Testis (tissue), 3 donors: ENCODE results near the gene IREB2. TPM values are rescaled to one million over a fixed set of nuclear protein-coding genes. Genes with fewer than 3 reads are reported as not detected.

Experiments
- DNase-seq: peaks from one replicate; pipeline ENCODE4 v3.0.0-alpha.2; 2019
- H3K27ac ChIP-seq, 2 donors: fragments of 200-600 bp; sonication (generic); one replicate each; pipeline ENCODE4 v1.5.1; 2019
- H3K27me3 ChIP-seq: fragments of 200-600 bp; sonication (generic); one replicate; pipeline ENCODE4 v1.5.1; 2019
- H3K36me3 ChIP-seq: fragments of 200-600 bp; sonication (generic); one replicate; pipeline ENCODE4 v1.5.1; 2017; ENCODE audit warnings: low read depth; ENCODE audit errors: missing control alignments
- H3K4me1 ChIP-seq: fragments of 200-600 bp; sonication (generic); one replicate; pipeline ENCODE4 v1.5.1; 2019
- H3K4me3 ChIP-seq, 2 donors: fragments of 200-600 bp; sonication (generic); one replicate each; pipeline ENCODE4 v1.5.1; 2017 to 2019
- H3K9me3 ChIP-seq: fragments of 200-600 bp; sonication (generic); one replicate; pipeline ENCODE4 v1.5.1; 2017
- POLR2A ChIP-seq: fragments of 450-650 bp; IDR thresholded peaks from one replicate; pipeline ENCODE4 v1.6.1; 2017; ENCODE audit warnings: antibody characterized with exemption, mild to moderate bottlenecking, moderate library complexity
- WGBS, 2 donors: methylation state at CpG; one replicate each; pipeline ENCODE4 v1.1.5; 2018; 5-methylcytosine and 5-hydroxymethylcytosine counted together
- intact Hi-C: fragments of 100-400 bp; cut with DNase I; formaldehyde crosslinking; loops from one replicate; pipeline ENCODE4 v1.15.1; 2023; ENCODE audit warnings: low total_unique reads
- polyA plus RNA-seq: library from polyadenylated mRNA; stranded (reverse); fragments of 350-450 nt; fragmentation: Illumina TruSeq; extraction: RNeasy Lipid Tissue Mini Kit (QIAGEN cat#74804); gene quantifications from one replicate; pipeline ENCODE4 v1.2.3, GENCODE V29; 2014; ENCODE audit warnings: low read depth, low replicate concordance; ENCODE audit not compliant: insufficient read depth
- total RNA-seq, 2 donors: library from RNA; depleted of rRNA; stranded (reverse); fragments of >200 nt; gene quantifications; one replicate each; pipeline ENCODE4 v1.2.3, GENCODE V29; 2016
- TF ChIP-seq, protein P1 (sequence below), 3 experiments: fragments of 450-650 bp in 2 of 3; fragments of 200-600 bp in 1 of 3; sonication (generic) in 1 of 3; IDR thresholded peaks; one replicate each; pipeline ENCODE4 v1.5.1; 2016 to 2019; ENCODE audit warnings: antibody characterized with exemption in 3 of 3, mild to moderate bottlenecking in 2 of 3, moderate library complexity in 1 of 3

The IREB2 gene
- total and polyA plus RNA-seq, 3 donors from 2014 or later: 43.1 to 69.0 (median 52.3) TPM

DNA sequence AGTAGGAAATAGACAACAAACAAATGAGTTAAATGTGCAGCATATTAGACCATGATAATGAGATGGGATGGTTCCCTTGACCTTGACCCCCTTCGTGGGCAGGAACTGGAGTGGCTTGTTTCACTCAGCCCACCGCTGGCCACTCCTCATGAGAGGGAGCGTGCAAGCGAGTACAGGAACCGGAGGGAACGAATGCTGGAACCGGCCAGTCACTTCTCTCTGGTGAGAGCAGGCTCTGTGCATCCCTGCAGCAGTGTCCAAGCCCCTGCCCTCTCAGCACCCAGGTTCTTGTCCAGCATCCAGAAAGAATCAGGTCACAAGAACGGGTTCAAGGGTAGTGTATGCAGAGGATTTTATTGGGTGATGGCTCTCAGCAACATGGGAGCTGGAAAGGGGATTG is 17.2 kb upstream of the IREB2 start:
- H3K4me3 ChIP-seq: no peak overlapping the region
- no peak for DNase-seq
- H3K4me1 ChIP-seq: no peaks in the 10 kb centered on the region
- no peak overlapping the region for H3K27ac ChIP-seq
- intact Hi-C loops: loop anchor here (10.0 kb wide), 1 partner anchor 106 kb away; no protein-coding TSS in a partner anchor
- 69 to 72% methylated on average over 5 to 8 of the region's 8 CpGs for WGBS, 2 donors
- no peaks in the 10 kb centered on the region for H3K36me3 ChIP-seq
- no peaks in the 10 kb centered on the region for H3K27me3 ChIP-seq
- TF ChIP-seq POLR2A: no peak
- TF ChIP-seq, protein P1, sequence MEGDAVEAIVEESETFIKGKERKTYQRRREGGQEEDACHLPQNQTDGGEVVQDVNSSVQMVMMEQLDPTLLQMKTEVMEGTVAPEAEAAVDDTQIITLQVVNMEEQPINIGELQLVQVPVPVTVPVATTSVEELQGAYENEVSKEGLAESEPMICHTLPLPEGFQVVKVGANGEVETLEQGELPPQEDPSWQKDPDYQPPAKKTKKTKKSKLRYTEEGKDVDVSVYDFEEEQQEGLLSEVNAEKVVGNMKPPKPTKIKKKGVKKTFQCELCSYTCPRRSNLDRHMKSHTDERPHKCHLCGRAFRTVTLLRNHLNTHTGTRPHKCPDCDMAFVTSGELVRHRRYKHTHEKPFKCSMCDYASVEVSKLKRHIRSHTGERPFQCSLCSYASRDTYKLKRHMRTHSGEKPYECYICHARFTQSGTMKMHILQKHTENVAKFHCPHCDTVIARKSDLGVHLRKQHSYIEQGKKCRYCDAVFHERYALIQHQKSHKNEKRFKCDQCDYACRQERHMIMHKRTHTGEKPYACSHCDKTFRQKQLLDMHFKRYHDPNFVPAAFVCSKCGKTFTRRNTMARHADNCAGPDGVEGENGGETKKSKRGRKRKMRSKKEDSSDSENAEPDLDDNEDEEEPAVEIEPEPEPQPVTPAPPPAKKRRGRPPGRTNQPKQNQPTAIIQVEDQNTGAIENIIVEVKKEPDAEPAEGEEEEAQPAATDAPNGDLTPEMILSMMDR (IDR thresholded peaks at IDR 0.05): no peak
- H3K9me3 ChIP-seq: no peaks in the 10 kb centered on the region

DNA sequence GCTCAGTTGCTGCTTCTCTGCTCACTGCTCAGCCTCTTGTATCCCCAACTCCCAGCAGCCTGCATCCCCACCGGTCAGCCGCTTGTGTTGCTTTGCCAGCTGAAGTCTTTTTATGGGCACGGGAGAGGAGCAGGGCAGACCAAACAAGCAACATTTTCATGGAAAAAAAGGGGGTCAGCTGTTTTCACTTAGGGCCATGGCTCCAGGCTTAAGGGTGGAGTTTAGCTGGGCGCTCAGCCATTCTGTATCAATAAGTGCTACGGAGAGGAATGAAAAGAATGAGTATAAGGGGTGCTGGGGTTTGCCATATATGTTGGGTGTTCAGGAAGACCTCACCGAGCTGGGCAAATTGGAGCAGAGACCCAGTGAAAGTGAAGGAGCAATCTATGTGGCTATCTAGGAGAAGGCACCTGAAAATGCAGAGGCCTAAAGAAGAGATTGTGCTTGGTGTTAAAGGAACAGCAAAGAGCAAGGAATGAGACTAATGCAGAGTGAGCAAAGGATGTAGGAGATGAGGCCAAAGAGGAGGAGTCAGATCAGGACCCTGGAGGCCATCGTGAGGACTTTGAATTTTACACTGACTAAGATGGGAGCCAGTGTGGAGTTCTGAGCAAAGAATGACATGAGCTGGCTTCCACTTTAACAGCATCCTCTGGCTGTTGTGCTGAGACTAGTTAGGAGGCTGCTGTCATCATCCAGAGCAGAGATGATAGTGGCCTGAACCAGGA is 16.6 kb upstream of the IREB2 start:
- 76 to 83% methylated on average over 7 of the region's 7 CpGs for WGBS, 2 donors
- H3K27me3 ChIP-seq: no peaks in the 10 kb centered on the region
- intact Hi-C loops: loop anchor here (10.0 kb wide), 1 partner anchor 107 kb away; no protein-coding TSS in a partner anchor
- no peak overlapping the region for H3K4me3 ChIP-seq
- no peak for DNase-seq
- no peak overlapping the region for H3K27ac ChIP-seq
- TF ChIP-seq, protein P1 (IDR thresholded peaks at IDR 0.05): no peak
- TF ChIP-seq POLR2A: no peak
- H3K4me1 ChIP-seq: no peaks in the 10 kb centered on the region
- H3K36me3 ChIP-seq: no peaks in the 10 kb centered on the region
- H3K9me3 ChIP-seq: no peaks in the 10 kb centered on the region

DNA sequence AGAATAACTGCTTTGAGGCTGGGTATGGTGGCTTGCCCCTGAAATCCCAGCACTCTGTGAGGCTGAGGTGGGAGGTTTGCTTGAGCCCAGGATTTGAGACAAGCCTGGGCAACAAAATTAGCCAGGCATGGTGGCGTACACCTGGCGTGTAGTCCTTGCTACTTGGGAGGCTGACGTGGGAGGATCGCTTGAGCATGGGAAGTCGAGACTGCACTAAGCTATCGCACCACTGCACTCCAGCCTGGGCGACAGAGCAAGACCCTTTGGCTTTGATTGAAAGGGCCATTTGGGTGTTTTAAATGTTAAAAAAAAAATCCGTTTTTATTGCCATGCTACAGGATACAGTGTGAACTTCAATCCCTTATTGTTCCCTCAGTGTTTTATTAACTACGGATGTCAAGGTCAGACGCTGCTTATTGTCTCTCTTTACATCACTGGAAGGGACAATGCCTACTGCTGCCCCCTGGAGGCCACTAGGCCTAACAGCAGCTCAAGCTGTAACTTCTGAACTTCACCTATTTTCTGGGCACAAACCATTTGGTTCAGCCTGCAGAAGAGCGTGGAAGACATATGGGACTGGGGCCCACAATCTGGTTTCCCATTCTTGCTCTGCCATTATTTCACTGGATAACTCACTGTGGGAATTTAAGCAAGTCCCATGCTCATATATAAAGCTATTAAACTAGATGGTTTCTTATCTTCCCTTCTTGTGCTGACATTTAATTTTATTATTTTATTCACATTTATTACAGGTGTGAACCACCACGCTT is 15.3 kb upstream of the IREB2 start:
- Histone ChIP-seq H3K27ac (no peak overlapping the region), H3K36me3 (no peaks in the 10 kb centered on the region), H3K4me3 (no peak overlapping the region), H3K27me3 (no peaks in the 10 kb centered on the region), H3K4me1 (no peaks in the 10 kb centered on the region), H3K9me3 (no peaks in the 10 kb centered on the region)
- 47 to 50% methylated on average over 12 of the region's 12 CpGs for WGBS, 2 donors
- intact Hi-C loops: loop anchor here (10.0 kb wide), 1 partner anchor 108 kb away; no protein-coding TSS in a partner anchor
- peak; percentile 69 for DNase-seq
- no peak for TF ChIP-seq POLR2A
- TF ChIP-seq, protein P1 (IDR thresholded peaks at IDR 0.05): peak; percentile 77 to 92 (median 79)

DNA sequence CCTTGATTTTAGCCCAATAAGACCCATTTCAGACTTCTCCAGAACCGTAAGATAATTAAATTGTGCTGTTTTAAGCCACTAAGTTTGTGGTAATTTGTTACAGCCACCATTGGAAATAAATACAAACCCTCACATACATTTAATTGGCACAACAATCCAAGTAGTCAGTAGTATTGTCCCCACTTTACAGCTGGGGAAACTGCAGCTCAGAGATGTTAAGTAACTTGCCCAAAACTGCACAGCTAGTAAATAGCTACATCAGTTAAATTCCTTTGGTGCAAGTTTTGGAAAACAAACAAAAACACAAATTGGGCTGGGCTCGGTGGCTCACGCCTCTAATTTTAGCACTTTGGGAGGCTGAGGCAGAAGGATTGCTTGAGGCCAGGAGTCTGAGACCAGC is 13.3 kb upstream of the IREB2 start:
- Histone ChIP-seq H3K4me1 (no peaks in the 10 kb centered on the region), H3K36me3 (no peaks in the 10 kb centered on the region), H3K4me3 (no peak overlapping the region), H3K27me3 (no peaks in the 10 kb centered on the region), H3K9me3 (no peaks in the 10 kb centered on the region), H3K27ac (no peak overlapping the region)
- intact Hi-C loops: loop anchor here (10.0 kb wide), 1 partner anchor 110 kb away; no protein-coding TSS in a partner anchor
- TF ChIP-seq, protein P1 (IDR thresholded peaks at IDR 0.05): no peak
- no peak for TF ChIP-seq POLR2A
- no peak for DNase-seq
- WGBS, 2 donors: 72 to 91% methylated on average over 3 of the region's 3 CpGs
